NCI-H2227 (cell line): Measurements from ENCODE around the gene SCN2A.
A peak's percentile ranks its signal among the peaks of the same experiment; 100 is the strongest.

Experiments used
- DNase-seq: peaks from one replicate; lab custom pipeline; 2025; ENCODE audit not compliant: unreplicated experiment; lab: John Stamatoyannopoulos, UW

SCN2A gene

DNA sequence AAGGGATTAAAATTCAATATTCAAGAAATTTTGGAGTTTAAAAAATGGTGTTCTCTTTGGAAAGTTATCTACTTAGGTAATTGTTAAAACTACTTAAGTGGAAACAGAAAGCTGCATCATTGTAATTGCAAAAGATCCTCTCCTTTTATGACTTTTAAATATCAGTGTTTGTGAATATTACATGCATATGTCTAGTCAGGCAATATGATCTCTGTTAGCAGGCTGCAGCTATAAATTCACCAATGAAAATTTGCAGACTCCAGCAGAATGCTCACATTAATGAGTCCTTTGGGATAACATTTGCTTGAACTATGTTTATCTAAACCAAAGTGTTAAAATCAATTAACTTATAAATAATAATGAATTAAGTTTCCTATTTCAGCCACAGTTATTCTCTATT, 171.1 kb downstream of the SCN2A start:
- DNase-seq = no peak

DNA sequence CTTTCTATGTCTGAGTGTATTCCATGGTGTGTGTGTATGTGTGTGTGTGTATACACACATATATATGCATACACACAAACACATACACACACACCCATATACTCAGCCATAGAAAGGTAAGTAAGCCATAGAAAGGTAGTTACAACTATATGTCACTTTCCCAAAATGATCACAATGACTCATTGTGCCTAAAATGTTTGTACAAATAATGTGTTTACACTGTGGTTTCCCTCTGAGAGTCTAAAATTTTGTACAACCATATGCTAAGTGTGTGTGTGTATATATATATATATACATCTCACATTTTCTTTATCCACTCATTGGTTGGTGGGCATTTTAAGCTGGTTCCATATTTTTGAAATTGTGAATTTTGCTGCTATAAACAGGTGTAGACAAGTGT, 175.0 kb downstream of the SCN2A start:
- no peak for DNase-seq

DNA sequence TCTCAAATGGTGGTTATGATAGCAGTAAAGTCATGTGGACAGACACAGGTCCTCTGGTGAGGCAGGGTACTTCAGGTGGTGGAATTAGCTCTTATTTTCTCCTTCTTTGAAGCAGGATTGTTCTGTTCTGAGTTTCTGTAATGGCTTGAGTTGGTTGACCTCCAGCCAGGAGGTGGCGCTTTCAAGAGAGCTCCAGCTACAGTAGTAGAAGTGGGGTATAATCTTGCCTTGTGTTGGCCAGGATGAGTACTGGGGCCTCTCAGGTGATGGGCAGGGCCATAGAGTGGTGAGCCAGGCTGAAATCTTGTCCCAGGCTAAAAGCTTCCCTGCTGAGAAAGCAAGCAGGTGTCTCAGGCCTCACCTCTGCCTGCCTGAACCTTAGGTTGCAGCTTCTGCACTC, 177.8 kb downstream of the SCN2A start:
- no peak for DNase-seq

DNA sequence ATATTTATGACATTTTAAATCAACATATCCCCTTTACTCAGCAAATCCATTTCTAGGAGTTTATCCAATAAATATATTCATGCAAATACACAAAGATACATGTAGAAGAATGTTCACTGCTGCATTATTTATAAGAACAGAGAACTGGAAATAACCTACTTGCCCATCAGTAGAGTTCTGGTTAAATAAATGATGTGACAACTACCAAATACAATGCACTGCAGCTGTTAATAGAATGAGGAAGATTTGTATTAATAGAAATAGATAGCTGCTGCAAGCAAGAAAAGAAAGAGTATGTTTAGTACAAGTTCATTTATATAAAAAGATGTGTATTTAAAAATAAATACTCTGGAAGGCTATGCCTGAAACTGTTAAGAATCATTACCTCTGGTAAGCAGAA, 181.0 kb downstream of the SCN2A start:
- DNase-seq = no peak

DNA sequence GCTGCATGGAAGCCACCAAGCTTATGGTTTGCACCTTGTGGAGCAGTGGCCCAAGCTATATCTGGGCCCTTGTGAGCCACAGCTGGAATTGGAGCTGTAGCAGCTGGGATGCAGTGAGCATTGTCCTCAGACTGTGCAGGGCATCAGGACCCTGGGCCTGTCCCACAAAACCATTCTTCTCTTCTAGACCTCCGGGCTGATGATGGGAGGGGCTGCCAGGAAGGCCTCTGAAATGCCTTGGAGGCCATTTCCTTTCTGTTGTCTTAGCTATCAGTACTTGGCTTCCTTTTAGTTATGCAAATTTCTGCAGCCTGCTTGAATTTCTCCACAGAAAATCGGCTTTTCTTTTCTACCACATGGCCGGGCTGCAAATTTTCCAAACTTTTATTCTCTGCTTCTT, 183.9 kb downstream of the SCN2A start:
- no peak for DNase-seq

DNA sequence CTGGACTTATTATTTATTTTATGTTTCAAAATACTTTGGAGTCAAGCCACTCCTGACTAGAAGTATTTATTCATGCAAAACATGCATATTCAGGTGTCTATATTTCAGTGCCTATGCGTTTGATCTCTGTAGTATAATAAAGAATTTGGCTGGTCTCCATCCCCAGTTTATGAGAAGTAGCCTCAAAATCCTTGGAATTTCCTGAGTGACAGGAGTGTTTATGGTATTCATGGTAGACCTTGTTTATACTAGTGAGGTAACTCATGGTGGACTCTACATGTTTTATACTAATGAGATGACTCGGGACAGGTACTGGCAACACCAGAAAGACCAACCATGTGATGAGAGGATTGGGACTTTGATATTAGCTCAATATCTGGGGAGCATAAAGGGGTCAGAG, 186.3 kb downstream of the SCN2A start:
- DNase-seq = no peak

DNA sequence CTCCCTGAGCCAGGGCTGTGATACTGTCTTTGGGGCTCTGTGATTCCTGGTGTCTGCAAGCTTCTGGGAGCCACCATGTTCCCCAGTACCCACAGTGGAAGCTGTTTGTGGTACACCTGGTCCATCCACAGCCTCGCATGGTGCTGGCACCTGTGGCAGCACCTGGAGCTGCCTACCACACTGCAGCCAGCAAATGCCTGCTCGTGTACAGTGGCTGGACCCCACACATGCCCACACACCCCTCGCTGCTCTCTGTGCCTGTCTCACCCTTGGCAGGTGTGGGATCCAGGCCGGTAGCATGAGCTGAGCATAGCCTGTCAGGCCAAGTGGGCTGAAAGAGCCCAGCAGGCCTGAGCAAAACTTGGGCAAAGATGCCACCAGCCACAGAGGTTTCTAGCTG, 188.5 kb downstream of the SCN2A start:
- no peak for DNase-seq

DNA sequence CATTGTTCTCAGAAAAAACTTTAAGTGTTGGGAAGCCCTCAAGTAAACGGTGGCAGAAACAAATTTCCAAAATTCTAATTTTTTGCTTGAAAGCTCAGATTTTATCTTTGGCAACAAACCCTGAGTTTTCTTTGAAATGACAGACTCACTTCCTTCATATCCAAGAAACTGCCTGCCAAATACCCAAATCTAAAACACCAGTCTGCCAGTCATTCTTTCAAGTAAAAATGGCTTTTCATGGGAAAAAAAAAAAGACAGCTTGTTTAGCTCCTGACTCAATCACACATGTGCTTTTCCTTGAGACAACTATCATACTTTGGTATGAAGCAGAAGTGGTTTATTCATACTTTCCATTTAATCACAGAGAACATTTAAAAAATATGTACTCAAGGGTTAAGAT, 189.7 kb downstream of the SCN2A start:
- no peak for DNase-seq

DNA sequence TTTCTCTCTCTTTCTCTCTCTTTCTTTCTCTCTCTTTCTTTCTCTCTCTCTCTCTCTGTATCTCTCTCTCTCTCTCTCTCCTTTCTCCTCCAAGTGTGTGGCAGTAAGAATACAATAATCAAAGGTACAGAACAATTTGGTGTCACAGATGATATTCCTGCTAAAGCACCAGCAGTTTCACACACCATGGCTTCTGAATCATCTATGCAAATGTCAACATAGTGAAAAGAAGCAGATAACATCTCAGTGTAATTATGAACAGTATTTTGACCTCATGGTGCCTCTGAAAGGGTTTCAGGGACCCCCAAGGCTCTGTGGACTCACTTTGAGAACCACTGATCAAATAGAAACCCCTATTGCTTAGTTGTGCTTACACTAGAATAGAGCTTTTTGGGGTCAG, 191.8 kb downstream of the SCN2A start:
- DNase-seq = no peak

DNA sequence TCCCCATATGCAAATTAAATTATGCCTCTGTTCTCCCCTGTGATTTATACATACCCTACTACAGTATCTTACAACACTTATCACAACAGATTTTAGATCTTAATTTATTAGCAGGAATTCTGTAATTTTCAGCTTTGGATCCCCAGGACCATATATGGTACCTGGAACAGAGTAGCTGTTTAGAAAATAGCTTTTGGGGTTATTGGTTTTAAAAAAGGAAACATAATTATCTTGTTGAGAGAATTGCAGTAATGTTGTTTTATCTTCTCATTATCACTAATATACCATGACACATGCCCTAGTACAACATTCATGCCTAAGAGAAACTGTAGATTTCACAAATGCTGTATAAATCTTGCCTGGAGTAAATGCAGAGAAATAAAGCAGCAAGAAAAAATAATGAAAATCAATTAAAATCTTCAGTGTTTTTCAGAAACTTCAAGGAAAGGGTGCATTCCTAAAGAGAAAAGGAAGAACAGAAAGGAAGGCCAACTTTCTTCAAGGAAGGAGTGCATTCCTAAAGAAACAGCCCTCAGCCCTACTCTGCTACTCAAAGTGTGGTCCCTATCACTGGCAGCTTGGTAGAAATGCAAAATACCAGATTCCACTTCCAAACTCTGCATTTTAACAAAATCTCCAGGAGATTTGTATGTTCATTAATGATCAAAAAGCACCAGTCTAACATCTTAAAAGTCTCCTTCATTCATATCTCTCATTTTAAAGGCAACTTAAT, 193.2 kb downstream of the SCN2A start:
- DNase-seq = no peak

DNA sequence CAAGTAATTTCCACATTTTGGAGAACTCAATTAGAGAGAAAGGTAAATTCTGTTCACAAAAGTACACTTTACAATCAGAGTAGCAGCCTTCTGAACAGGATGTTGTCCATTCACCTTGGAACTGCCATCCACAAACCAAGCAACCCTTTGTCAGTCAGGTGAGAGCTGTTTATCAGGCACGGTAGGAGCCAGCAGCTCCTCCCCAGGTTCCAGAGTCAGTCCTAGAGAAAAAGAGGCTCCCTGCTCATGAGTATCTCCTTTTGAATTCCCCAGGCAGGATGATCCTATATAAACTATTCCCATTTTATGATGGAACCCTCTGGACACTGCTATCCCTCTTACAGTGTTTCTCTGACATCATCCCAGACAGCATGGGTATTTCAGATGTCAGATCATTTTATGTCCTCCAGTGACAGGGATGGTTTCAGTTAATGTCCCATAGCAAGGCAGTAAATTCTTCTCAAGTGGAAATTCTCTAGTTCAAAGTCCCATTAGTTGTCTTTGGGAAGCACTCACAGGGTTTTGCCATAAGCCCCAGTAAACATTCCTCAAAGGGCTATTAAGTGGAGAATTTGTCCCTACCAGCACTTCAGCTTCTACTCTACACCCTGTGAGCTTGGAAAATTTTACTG, 195.8 kb downstream of the SCN2A start:
- DNase-seq = no peak

DNA sequence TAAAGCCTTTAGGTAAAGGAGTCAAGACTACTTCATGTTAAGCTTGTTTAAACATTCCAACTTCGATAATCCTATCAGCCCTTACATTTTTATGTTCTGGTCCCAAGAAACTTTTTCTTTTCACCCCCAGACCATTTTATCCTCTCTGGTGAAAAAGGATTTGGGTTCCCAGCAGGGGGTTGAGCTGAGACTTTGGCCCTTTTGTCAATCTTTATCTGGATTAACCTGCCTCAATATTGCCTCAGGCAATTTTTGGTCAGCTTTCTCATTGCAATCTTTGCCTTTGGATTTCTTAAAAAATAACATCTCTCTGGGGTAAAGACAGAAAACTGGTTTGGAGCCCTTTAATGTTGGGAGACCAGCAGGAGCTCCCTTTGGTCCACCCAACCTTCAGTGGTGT, 196.4 kb downstream of the SCN2A start:
- no peak for DNase-seq

DNA sequence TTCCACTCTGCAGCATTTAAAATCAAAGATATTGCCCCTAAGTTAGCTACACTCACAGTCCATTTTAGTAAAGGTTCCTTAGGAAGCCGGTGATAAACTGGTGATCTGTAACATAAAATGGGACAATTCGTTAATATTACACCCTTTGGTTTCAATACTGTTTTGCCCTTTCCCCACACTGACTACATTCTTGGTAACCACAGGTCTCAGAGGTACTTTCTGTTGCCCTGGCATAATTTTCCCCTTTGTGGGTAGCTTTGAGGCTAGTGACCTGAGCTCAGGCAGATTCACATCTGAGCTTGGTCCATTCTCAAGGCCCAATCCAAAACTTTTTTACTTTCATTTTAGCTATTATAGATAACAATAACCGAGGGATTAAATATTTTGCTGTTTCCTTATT, 197.3 kb downstream of the SCN2A start:
- DNase-seq = no peak

DNA sequence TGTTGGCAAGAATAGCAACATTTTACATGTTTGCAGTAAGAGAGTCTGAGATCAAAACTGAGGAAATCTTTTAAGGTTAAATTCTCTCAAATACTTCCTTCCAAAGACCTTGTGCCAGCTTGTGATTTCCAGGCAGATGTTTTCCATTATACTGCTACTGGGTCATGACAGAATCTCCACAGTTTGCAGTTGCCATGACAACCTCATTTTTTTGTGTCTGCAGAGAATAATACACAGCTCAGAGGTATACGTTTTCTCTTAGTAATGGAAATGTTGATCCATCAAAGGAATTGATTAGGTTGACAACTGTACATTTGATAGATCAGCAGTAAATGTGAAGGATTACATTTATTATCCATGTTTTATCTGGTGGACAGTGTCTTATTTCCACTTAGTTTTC, 201.2 kb downstream of the SCN2A start:
- DNase-seq = peak; percentile 93
